Measurements from ENCODE around the gene MAN2A1. TPM values are rescaled to one million over a fixed set of nuclear protein-coding genes. Genes with fewer than 3 reads are reported as not detected.
"Not testable (repeated sequence)": the region's sequence is repeated elsewhere in the genome, so short reads cannot be mapped to it uniquely, and the experiment has no call there.

Gene MAN2A1
- total RNA-seq, 1 experiment from 2014 or later, result 35.4 TPM

DNA sequence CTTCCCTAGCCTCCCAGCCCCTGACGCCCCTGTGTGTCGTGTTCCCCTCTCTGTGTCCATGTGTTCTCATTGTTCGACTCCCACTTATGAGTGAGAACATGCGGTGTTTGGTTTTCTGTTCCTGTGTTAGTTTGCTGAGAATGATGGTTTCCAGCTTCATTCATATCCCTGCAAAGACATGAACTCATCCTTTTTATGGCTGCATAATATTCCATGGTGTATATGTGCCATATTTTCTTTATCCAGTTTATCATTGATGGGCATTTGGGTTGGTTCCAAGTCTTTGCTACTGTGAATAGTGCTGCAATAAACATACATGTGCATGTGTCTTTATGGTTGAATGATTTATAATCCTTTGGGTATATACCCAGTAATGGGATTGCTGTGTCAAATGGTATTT lies 70.4 kb downstream of the MAN2A1 start:
- H3K9me3 ChIP-seq (ENCODE audit: control insufficient read depth in 1 of 2, insufficient read depth in 1 of 2, low read depth in 1 of 2, low read length in 2 of 2); H3K9me2 ChIP-seq (ENCODE audit: insufficient read depth); H3K36me3 ChIP-seq (ENCODE audit: control insufficient read depth in 1 of 2, insufficient read depth in 2 of 2, low read length in 2 of 2); H3K27me3 ChIP-seq (ENCODE audit: insufficient read depth, low read length); H4K20me1 ChIP-seq (ENCODE audit: insufficient read depth); H3K4me3 ChIP-seq (replicated peaks in 1 of 2; ENCODE audit: low read depth in 1 of 2, low read length in 2 of 2); H3K27ac ChIP-seq (ENCODE audit: low read depth, low read length); CTCF ChIA-PET; H2AFZ ChIP-seq (ENCODE audit: low read depth, low read length, poor library complexity, severe bottlenecking); ATAC-seq; H3K79me2 ChIP-seq (ENCODE audit: insufficient read depth, low read length); H3K4me1 ChIP-seq (ENCODE audit: control insufficient read depth in 1 of 2, insufficient read depth in 2 of 2, low read length in 2 of 2); BruUV-seq (replicated peaks); RAD21 ChIA-PET (ENCODE audit: low non-redundant PET in 1 of 2, low total read pairs in 2 of 2, uncharacterized antibody in 2 of 2, unreplicated experiment in 2 of 2); POLR2A ChIA-PET; DNase-seq (ENCODE audit: low read depth, low spot score); H3K4me2 ChIP-seq (ENCODE audit: low read length); H3K9ac ChIP-seq (ENCODE audit: low read length); intact Hi-C loops (cut with micrococcal nuclease): not testable (repeated sequence)

DNA sequence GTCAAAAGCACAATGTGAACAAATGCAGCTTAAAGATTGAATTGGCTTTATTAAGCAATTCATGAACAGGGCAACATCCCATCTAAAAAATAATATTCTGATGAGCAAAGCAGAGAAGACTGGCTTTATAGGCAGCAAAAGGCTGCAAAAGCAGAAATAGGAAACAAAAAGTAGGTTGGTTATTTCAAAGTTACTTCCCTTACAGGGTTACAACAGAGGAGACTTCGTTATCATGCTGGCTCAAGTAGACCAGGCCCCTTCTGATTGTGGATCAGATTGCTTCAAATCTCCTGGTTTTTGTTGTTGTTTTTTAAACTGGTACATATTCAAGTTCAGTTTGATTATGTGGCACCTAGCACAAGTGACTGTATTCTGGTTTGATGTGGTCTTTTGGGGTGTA lies 73.1 kb downstream of the MAN2A1 start:
- no peaks in the 10 kb centered on the region for H3K9me2 ChIP-seq (ENCODE audit: insufficient read depth)
- DNase-seq (ENCODE audit: low read depth, low spot score) (no peak), ATAC-seq (no peak)
- H3K4me3 ChIP-seq (replicated peaks in 1 of 2; ENCODE audit: low read depth in 1 of 2, low read length in 2 of 2), result no peak overlapping the region
- H3K4me1 ChIP-seq (ENCODE audit: control insufficient read depth in 1 of 2, insufficient read depth in 2 of 2, low read length in 2 of 2), result no peaks in the 10 kb centered on the region
- CTCF ChIA-PET, result no interaction called here
- no peaks in the 10 kb centered on the region for H3K79me2 ChIP-seq (ENCODE audit: insufficient read depth, low read length)
- intact Hi-C loops (cut with micrococcal nuclease), result no loop called here
- H3K36me3 ChIP-seq (ENCODE audit: control insufficient read depth in 1 of 2, insufficient read depth in 2 of 2, low read length in 2 of 2), result no peaks in the 10 kb centered on the region
- no peak overlapping the region for H2AFZ ChIP-seq (ENCODE audit: low read depth, low read length, poor library complexity, severe bottlenecking)
- H3K9ac ChIP-seq (ENCODE audit: low read length), result no peak overlapping the region
- no peak overlapping the region for H3K4me2 ChIP-seq (ENCODE audit: low read length)
- POLR2A ChIA-PET, result no interaction called here
- H3K27ac ChIP-seq (ENCODE audit: low read depth, low read length), result no peak overlapping the region
- no peak for TF ChIP-seq POLR2AphosphoS5 (IDR thresholded peaks at IDR 0.05; ENCODE audit: low read depth, low read length)
- TF ChIP-seq ZNF274 (IDR thresholded peaks at IDR 0.05; ENCODE audit: low read depth, low read length), result no peak
- TF ChIP-seq CEBPB (IDR thresholded peaks at IDR 0.05; ENCODE audit: low read depth), result no peak
- TF ChIP-seq EGR1 (IDR thresholded peaks at IDR 0.05; ENCODE audit: low read depth), result no peak
- TF ChIP-seq YY1 (IDR thresholded peaks at IDR 0.05; ENCODE audit: extremely low read depth, insufficient replicate concordance, low read depth, low read length), result no peak
- TF ChIP-seq ZFX (IDR thresholded peaks at IDR 0.05), result no peak
- no peak for TF ChIP-seq SRF (IDR thresholded peaks at IDR 0.05; ENCODE audit: low read depth)
- no peak for TF ChIP-seq TCF7L2 (IDR thresholded peaks at IDR 0.05; ENCODE audit: borderline replicate concordance, extremely low read depth, insufficient read depth, insufficient read length)
- no peaks in the 10 kb centered on the region for H3K27me3 ChIP-seq (ENCODE audit: insufficient read depth, low read length)
- RAD21 ChIA-PET (ENCODE audit: low non-redundant PET in 1 of 2, low total read pairs in 2 of 2, uncharacterized antibody in 2 of 2, unreplicated experiment in 2 of 2), result no interaction called here
- BruUV-seq (replicated peaks), result no TSS peak
- no peaks in the 10 kb centered on the region for H4K20me1 ChIP-seq (ENCODE audit: insufficient read depth)
- no peaks in the 10 kb centered on the region for H3K9me3 ChIP-seq (ENCODE audit: control insufficient read depth in 1 of 2, insufficient read depth in 1 of 2, low read depth in 1 of 2, low read length in 2 of 2)

Data from HCT116 (cell line).